Activated T-cell treated with anti-CD3 and anti-CD28 coated beads, Interleukin-2, amount 50 U/mL, for 72 hours (primary cell): ENCODE results near the gene SLAMF6. TPM values are rescaled to one million over a fixed set of nuclear protein-coding genes. Genes with fewer than 3 reads are reported as not detected.
A peak's percentile ranks its signal among the peaks of the same experiment; 100 is the strongest.
"Not testable (repeated sequence)": the region's sequence is repeated elsewhere in the genome, so short reads cannot be mapped to it uniquely, and the experiment has no call there.

Experiments used
- ATAC-seq, 2 donors: fragments of 150-1000 bp; cut with Tn5 transposase; replicated peaks in 1 of 2; 2 replicates each; pipeline ENCODE4 v1.10.0; 2021; ENCODE audit warnings: moderate library complexity in 2 of 2, mild to moderate bottlenecking in 1 of 2
- DNase-seq, 2 donors: peaks; one replicate each; pipeline ENCODE4 v3.0.0; 2021 to 2022; ENCODE audit warnings: mixed read lengths in 1 of 2
- H3K27ac Mint-ChIP-seq: one replicate; pipeline ENCODE4 v1.8.0; 2022; ENCODE audit warnings: mild to moderate bottlenecking, moderate library complexity, mixed read lengths
- H3K27me3 Mint-ChIP-seq: one replicate; pipeline ENCODE4 v1.8.0; 2022; ENCODE audit warnings: low read depth, mixed read lengths
- H3K36me3 Mint-ChIP-seq, 2 donors: one replicate each; pipeline ENCODE4 v1.8.0; 2022; ENCODE audit warnings: mixed read lengths in 2 of 2, mild to moderate bottlenecking in 1 of 2; ENCODE audit not compliant: insufficient read depth in 2 of 2
- H3K4me1 Mint-ChIP-seq: one replicate; pipeline ENCODE4 v1.8.0; 2022; ENCODE audit warnings: low read depth, mixed read lengths
- H3K4me3 Mint-ChIP-seq, 2 donors: one replicate each; pipeline ENCODE4 v1.8.0; 2022; ENCODE audit warnings: mild to moderate bottlenecking in 2 of 2, mixed read lengths in 2 of 2, moderate library complexity in 2 of 2
- H3K9me3 Mint-ChIP-seq, 2 donors: one replicate each; pipeline ENCODE4 v1.8.0; 2022; ENCODE audit warnings: mixed read lengths in 2 of 2
- total RNA-seq, 2 donors: library from RNA; stranded (reverse); gene quantifications; one replicate each; pipeline ENCODE4 v1.2.3, GENCODE V29; 2022

Gene SLAMF6
- total RNA-seq, result 10 to 100 TPM; 41.6 to 48.8 TPM

DNA sequence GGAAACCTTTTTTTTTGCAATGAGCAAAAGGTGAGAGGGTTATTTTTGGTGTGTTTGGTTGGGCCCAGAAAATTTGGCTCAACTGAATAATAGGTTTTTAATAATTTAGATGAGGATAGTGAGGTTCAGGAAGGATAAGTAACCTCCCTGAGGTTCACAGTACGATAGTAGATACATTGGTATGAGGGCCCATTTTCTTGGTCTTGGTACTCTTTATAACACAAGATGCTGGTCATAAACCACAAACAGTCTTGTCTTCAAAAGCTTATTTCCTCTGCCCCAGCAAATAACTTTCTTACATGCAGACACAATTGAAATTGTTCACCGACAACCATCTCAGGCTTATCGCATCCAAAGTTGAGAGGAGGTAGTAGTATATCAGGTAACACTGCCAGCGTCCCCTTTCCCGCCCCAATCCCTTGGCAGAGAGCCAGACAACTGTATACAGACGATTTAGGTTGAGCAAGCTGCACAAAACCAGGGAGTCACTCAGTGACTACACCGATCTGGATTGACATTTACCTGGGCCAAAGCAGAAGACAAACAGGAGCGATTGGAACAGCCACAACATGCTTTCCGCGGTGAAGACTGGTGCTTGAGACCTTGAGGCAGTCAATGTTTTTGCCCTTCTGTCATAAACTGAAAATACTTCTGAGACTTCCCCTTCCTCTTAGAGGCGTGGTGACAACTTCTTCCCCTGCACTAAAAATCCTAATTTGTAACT, at the start of gene SLAMF6:
SLAMF6 (minus strand) TSS at position 634 of the 724 bp plus-strand sequence; CDS start at position 571, 63 bp downstream.
- H3K4me1 Mint-ChIP-seq, result peaks cover 68% of the 10 kb centered on the region
- peak within 1 kb of the TSS; percentile 99 for H3K27ac Mint-ChIP-seq
- H3K27me3 Mint-ChIP-seq, result no peaks in the 10 kb centered on the region
- peak; percentile 45 to 58 for DNase-seq
- peak within 1 kb of the TSS; percentile 77 to 96 for H3K4me3 Mint-ChIP-seq
- peaks cover 16 to 17% of the 10 kb centered on the region in 2 donors for H3K9me3 Mint-ChIP-seq
- ATAC-seq, result peak; percentile 50 to 53
- H3K36me3 Mint-ChIP-seq, result peaks cover 24 to 44% of the 10 kb centered on the region in 2 donors

DNA sequence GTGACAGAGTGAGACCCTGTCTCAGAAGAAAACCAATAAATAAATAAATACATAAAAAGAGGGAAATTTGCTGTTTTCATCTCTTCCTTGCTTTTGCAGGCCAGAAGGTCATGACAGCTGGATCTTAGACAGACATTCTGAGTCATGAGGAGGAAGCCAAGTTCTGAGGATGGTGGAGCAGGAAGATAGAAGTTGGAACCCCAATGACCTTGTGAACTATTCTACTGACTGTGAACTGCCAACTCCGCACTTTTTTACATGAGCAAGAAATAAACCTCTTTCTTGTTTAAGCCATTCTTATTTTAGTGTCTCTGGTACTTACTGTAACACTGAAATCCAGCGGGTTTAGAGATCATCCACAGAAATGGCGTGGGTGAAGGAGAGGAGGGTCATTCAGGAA, 47.8 kb upstream of the SLAMF6 start:
- Mint-ChIP-seq H3K4me3 (peak overlapping the region in 1 of 2 donors; percentile 3), H3K36me3 (peaks cover 6 to 11% of the 10 kb centered on the region in 2 donors), H3K27ac (peak overlapping the region; percentile 17), H3K9me3 (peaks cover 2 to 6% of the 10 kb centered on the region in 2 donors), H3K4me1 (peaks cover 98% of the 10 kb centered on the region), H3K27me3 (no peaks in the 10 kb centered on the region)
- ATAC-seq (no peak), DNase-seq (no peak)

DNA sequence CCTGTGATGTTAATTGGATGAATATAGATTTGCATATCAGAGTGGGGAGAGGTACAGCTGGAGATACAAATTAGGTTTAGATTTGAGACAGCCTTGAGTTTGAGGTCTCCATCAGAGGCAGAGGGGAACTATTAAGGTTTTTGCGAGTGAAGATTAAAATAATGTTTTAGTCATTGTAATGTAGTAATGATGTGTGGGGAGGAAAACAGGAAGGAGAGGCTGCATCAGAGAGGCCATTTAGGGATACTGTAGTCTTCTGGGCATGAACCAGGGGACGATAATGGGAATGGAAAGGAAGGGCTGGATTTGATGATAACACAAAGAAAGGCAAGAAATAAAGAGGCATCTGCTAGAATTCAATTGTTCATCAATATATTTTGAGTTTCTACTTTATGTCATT, 46.8 kb upstream of the SLAMF6 start:
- ATAC-seq, result no peak
- H3K27me3 Mint-ChIP-seq, result no peaks in the 10 kb centered on the region
- peaks cover 6 to 11% of the 10 kb centered on the region in 2 donors for H3K36me3 Mint-ChIP-seq
- peaks cover 2 to 6% of the 10 kb centered on the region in 2 donors for H3K9me3 Mint-ChIP-seq
- peaks cover 98% of the 10 kb centered on the region for H3K4me1 Mint-ChIP-seq
- peak overlapping the region; percentile 97 for H3K27ac Mint-ChIP-seq
- H3K4me3 Mint-ChIP-seq, result peak overlapping the region; percentile 31 to 85
- no peak for DNase-seq

DNA sequence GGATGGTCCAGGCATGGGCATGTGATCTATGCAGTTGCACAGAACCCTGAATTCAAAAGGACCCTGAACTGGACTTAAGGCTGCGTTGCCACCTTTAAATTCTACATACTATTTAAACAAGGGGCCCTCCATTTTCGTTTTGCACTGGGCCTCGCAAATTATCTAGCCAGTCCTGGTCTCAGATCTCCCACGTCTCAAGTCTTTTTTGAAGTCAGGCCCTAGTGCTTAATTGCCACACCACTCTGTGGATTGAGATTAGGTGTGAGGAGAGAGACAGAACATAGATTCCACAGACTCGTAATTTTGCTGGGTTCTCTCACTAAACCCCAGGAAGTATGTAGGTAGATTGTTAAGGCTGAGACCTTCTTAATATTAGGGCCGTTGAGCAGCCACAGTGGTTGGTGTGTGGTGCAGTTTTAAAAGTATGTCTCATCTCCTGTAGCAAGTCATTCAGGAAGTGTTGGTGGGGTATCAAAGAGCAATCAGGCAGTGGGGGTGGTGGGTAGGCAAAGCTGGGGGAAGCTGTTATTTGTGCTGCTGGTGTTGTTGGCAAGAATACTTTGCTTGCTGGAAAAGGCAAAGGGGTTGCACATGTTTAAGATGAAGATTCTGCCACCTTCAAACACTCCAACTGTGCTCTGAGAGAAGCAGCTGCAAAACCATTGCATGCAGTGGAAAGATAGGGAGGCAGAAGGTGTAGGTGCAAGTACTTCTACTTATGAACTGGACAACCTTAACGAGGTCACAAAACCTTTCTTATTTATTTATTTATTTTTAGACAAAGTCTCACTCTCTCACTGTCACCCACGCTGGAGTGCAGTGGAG, 45.0 kb upstream of the SLAMF6 start:
- peak; percentile 69 to 76 for DNase-seq
- no peaks in the 10 kb centered on the region for H3K27me3 Mint-ChIP-seq
- peaks cover 4 to 6% of the 10 kb centered on the region in 2 donors for H3K9me3 Mint-ChIP-seq
- H3K4me3 Mint-ChIP-seq, result peak overlapping the region; percentile 71 to 85
- H3K27ac Mint-ChIP-seq, result peak overlapping the region; percentile 62
- peaks cover 11 to 16% of the 10 kb centered on the region in 2 donors for H3K36me3 Mint-ChIP-seq
- H3K4me1 Mint-ChIP-seq, result peaks cover 86% of the 10 kb centered on the region
- peak; percentile 96 to 99 for ATAC-seq

DNA sequence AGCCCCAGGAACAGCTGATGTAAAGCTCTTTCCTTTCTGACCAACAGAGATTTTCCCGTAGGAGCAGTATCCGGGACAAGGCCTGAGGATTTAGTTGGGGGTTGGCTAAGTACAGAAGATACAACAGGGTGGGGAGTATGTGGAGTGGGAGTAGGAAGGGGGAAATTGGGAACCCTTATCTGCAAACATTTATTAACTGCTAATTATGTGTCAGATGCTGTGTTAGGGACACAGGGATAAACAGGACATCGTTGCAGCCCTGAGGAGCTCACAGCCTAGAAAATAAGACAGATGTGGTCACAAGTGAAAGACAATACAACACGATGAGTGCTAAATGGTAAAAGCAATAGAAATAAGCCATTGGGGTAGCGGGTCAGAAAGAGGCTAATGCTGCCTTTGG, 44.3 kb upstream of the SLAMF6 start:
- DNase-seq (no peak), ATAC-seq (no peak)
- H3K9me3 Mint-ChIP-seq, result peaks cover 6 to 7% of the 10 kb centered on the region in 2 donors
- H3K4me3 Mint-ChIP-seq, result peak overlapping the region; percentile 71 to 84
- peaks cover 79% of the 10 kb centered on the region for H3K4me1 Mint-ChIP-seq
- H3K27ac Mint-ChIP-seq, result peak overlapping the region; percentile 62
- peaks cover 13 to 23% of the 10 kb centered on the region in 2 donors for H3K36me3 Mint-ChIP-seq
- no peaks in the 10 kb centered on the region for H3K27me3 Mint-ChIP-seq

DNA sequence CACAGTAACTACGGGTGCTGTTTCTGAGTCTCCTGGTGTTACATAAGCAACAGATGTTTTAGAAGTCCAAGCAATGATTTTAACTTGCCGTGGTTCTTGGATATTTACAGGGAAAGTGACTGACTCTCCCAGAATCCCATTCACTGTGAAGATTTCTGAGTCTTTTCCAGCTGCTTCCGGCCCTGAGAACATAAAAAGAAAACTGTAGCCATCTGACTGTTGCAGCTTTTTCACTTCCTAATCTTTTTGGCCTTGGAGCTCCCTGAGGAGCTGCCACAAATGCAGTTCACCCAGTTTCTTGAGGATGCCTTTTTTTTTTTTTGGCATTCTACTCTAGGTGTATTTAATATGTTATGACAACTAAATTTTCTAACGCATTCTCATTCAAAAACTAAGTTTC, 42.5 kb upstream of the SLAMF6 start:
- Mint-ChIP-seq H3K27me3 (no peaks in the 10 kb centered on the region), H3K27ac (peak overlapping the region; percentile 62), H3K4me1 (peaks cover 78% of the 10 kb centered on the region), H3K36me3 (peaks cover 17 to 21% of the 10 kb centered on the region in 2 donors), H3K9me3 (peaks cover 6 to 9% of the 10 kb centered on the region in 2 donors), H3K4me3 (peak overlapping the region; percentile 33 to 84)
- ATAC-seq, result no peak
- no peak for DNase-seq

DNA sequence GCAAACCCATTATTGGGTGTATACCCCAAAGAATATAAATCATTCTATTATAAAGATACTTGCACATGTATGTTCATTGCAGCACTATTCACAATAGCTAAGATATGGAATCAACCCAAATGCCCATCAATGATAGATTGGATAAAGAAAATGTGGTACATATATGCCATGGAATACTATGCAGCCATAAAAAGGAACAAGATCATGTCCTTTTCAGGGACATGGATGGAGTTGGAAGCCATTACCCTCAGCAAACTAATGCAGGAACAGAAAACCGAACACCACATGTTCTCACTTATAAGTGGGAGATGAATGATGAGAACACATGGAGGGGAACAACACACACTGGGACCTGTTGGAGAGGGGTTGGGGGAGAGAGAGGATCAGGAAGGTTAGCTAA, 40.2 kb upstream of the SLAMF6 start:
- not testable (repeated sequence) for H3K9me3 Mint-ChIP-seq, ATAC-seq, H3K4me3 Mint-ChIP-seq, DNase-seq, H3K27ac Mint-ChIP-seq, H3K27me3 Mint-ChIP-seq
- Mint-ChIP-seq H3K36me3 (peaks cover 16 to 18% of the 10 kb centered on the region in 2 donors), H3K4me1 (peaks cover 79% of the 10 kb centered on the region)

DNA sequence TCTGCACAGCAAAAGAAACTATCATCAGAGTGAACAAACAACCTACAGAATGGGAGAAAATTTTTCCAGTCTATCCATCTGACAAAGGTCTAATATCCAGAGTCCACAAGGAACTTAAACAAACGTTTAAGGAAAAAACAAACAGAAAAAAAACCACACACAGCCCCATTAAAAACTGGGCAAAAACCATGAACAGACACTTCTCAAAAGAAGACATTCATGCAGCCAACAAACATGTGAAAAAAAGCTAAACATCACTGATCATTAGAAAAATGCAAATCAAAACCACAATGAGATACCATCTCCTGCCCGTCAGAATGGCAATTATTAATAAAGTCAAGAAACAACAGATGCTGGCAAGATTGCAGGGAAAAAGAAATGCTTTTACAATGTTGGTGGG, 39.7 kb upstream of the SLAMF6 start:
- H3K36me3 Mint-ChIP-seq, result peaks cover 16 to 18% of the 10 kb centered on the region in 2 donors
- H3K4me3 Mint-ChIP-seq, H3K9me3 Mint-ChIP-seq, ATAC-seq, H3K27me3 Mint-ChIP-seq, DNase-seq: not testable (repeated sequence)
- peaks cover 77% of the 10 kb centered on the region for H3K4me1 Mint-ChIP-seq
- H3K27ac Mint-ChIP-seq, result peak overlapping the region; percentile 2

DNA sequence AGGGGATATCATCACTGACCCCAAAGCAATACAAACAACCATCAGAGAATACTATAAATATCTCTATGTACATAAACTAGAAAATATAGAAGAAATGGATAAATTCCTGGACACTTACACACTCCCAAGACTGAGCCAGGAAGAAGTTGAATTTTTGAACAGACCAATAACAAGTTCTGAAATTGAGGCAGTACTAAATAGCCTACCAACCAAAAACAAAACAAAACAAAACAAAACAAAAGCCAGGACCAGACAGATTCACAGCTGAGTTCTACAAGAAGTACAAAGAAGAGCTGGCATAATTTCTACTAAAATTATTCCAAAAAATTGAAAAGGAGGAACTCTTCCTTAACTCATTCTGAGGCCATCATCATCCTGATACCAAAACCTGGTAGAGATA, 37.8 kb upstream of the SLAMF6 start:
- H3K4me3 Mint-ChIP-seq, result peak overlapping the region; percentile 72 to 89
- H3K27ac Mint-ChIP-seq, result peak overlapping the region; percentile 100
- no peak for ATAC-seq
- peaks cover 2 to 7% of the 10 kb centered on the region in 2 donors for H3K9me3 Mint-ChIP-seq
- H3K4me1 Mint-ChIP-seq, result peaks cover 57% of the 10 kb centered on the region
- DNase-seq, result no peak
- H3K36me3 Mint-ChIP-seq, result peaks cover 16 to 18% of the 10 kb centered on the region in 2 donors
- H3K27me3 Mint-ChIP-seq, result no peaks in the 10 kb centered on the region

DNA sequence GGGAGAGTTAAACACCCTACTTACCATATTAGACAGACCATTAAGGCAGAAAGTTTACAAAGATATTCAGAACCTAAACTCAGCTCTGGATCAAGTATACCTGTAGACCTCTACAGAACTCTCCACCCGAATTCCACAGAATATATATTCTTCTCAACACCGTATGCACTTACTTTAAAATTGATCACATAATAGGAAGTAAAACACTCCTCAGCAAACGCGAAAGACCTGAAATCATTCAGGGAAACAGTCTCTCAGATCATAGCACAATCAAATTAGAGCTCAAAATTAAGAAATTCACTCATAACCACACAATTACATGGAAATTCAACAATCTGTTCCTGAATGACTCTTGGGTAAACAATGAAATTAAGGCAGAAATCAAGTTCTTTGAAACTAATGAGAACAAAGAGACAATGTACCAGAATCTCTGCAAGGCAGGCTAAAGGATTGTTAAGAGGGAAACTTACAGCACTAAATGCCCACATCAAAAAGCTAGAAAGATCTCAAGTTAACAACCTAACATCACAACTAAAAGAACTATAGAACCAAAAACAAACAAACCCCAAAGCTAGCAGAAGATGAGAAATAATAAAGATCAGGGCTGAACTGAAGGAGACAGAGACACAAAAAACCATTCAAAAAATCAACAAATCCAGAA, 37.1 kb upstream of the SLAMF6 start:
- H3K36me3 Mint-ChIP-seq, result peaks cover 16 to 18% of the 10 kb centered on the region in 2 donors
- H3K4me3 Mint-ChIP-seq, result peak overlapping the region; percentile 72 to 89
- peaks cover 2 to 7% of the 10 kb centered on the region in 2 donors for H3K9me3 Mint-ChIP-seq
- no peaks in the 10 kb centered on the region for H3K27me3 Mint-ChIP-seq
- peaks cover 51% of the 10 kb centered on the region for H3K4me1 Mint-ChIP-seq
- peak overlapping the region; percentile 100 for H3K27ac Mint-ChIP-seq
- ATAC-seq (peak in 1 of 2 donors; percentile 21), DNase-seq (no peak)

DNA sequence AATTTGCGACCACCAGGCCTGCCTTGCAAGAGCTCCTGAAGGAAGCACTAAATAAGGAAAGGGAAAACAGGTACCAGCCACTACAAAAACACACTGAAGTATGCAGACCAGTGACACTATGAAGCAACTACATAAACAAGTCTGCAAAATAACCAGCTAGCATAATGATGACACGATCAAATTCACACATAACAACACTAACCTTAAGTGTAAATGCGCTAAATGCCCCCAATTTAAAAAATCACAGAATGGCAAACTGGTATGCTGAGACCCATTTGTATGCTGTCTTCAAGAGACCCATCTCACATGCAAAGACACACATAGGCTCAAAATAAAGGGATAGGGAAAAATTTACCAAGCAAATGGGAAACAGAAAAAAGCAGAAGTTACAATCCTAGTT, 36.4 kb upstream of the SLAMF6 start:
- not testable (repeated sequence) for H3K9me3 Mint-ChIP-seq, ATAC-seq, DNase-seq, H3K27me3 Mint-ChIP-seq
- H3K4me3 Mint-ChIP-seq, result peak overlapping the region; percentile 72 to 89
- H3K27ac Mint-ChIP-seq, result peak overlapping the region; percentile 100
- H3K4me1 Mint-ChIP-seq, result peaks cover 44% of the 10 kb centered on the region
- peaks cover 16 to 18% of the 10 kb centered on the region in 2 donors for H3K36me3 Mint-ChIP-seq

DNA sequence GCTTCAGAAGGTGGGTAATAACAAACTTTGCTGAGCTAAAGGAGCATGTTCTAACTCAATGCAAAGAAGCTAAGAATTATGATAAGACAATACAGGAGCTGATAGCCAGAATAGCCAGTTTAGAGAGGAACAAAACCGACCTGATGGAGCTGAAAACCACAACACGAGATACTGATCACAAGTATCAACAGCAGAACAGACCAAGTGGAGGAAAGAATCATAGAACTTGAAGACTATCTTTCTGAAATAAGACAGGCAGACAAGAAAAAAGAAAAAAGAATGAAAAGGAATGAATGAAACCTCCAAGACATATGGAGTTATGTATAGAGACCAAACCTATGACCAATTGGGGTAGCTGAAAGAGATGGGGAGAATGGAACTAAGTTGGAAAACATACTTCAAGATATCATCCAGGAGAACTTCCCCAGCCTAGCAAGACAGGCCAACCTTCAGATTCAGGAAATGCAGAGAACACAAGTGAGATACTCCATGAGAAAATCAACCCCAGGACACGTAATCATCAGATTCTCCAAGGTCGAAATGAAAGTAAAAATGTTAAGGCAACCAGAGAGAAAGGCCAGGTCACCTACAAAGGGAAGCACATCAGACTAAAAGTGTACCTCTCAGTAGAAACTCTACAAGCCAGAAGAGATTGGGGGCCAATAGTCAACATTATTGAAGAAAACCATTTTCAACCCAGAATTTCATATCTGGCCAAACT, 35.8 kb upstream of the SLAMF6 start:
- Mint-ChIP-seq H3K4me1 (peaks cover 42% of the 10 kb centered on the region), H3K36me3 (peaks cover 16 to 18% of the 10 kb centered on the region in 2 donors), H3K27me3 (no peaks in the 10 kb centered on the region), H3K4me3 (peak overlapping the region; percentile 72 to 89), H3K27ac (peak overlapping the region; percentile 100), H3K9me3 (peaks cover 2 to 7% of the 10 kb centered on the region in 2 donors)
- no peak for ATAC-seq
- DNase-seq, result no peak
